Measurements from ENCODE around the gene RECQL5.
"Not testable (repeated sequence)": the region's sequence is repeated elsewhere in the genome, so short reads cannot be mapped to it uniquely, and the experiment has no call there.

RECQL5 gene

GRCh38 chr17:75616521-75617122, 50.3 kb downstream of the RECQL5 start:
- no peak for DNase-seq (ENCODE audit: low read depth in 3 of 3)

- no peak for DNase-seq (ENCODE audit: low read depth in 3 of 3)
Observed at GRCh38 chr17:75615301-75615700, 51.7 kb downstream of the RECQL5 start.

DNA sequence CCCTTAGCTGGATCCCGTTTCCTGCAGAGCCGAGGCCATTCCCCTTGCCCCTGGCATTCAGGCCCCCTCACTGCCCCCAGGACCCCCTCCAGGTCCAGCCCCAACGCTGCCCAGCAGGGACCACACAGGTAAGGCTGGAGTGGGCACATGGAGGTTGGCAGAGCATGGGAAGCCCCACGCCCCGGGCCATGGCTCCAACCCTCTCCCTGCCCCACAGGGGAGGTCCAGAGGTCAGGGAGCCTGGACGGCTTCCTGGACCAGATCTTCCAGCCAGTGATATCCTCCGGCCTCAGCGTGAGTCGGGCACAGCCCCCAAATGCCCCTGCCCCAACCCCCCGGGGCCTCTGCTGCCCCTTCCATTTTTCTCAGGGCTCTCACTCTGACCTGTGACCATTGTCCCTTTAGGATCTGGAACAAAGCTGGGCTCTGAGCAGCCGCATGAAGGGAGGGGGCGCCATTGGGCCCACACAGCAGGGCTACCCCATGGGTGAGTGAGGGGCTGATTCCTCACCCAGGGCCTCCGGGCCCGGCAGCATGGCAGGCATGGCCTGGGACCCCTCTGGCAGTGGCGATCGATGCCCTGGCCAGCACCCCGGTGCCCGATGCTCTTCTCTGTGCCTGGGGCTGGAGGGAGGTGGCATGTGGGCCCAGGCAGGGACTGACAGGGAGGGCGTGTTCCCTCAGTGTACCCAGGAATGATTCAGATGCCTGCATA, 52.2 kb downstream of the RECQL5 start:
- DNase-seq (ENCODE audit: low read depth in 3 of 3), result no peak

DNA sequence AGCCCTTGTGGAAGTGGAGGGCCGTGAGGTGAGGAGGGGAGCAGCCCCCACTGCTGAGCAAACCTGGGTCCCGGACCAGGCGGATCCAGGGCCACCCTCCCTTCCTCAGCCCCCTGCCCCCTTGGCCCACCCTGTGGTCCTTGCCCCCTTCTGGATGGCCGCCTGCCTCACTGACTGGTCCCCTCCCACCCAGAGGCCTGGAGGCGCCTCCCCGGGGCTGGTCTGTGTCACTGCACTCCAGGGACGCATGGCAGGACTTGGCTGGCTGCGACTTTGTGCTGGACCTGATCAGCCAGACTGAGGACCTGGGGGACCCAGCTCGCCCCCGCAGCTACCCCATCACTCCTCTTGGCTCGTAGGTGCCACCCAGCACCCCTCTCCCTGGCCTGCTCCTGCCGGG, 52.9 kb downstream of the RECQL5 start:
- DNase-seq (ENCODE audit: low read depth in 3 of 3), result no peak

GRCh38 chr17:75612906-75613626, 53.9 kb downstream of the RECQL5 start:
- DNase-seq (ENCODE audit: low read depth in 3 of 3), result no peak

GRCh38 chr17:75611851-75612429, 55.0 kb downstream of the RECQL5 start:
- no peak for DNase-seq (ENCODE audit: low read depth in 3 of 3)

- DNase-seq (ENCODE audit: low read depth in 3 of 3), result no peak
Observed at GRCh38 chr17:75610103-75610984, 56.6 kb downstream of the RECQL5 start.

DNA sequence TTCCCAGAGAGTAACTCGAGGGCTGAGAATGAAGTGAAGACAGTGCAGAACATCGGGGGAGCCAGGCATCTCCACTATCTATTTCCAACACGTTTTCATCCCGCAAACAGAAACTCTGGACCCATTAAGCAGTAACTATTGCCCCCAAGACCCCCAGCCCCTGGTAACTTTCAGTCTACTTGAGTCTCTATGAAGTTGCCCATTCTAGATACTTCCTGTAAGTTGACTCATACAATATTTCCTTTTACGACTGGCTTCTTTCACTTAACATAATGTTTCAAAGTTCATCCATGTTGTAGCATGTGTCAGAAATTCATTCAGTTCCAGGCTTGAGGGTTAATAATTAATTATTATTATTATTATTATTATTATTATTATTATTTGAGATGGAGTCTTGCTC, 59.9 kb downstream of the RECQL5 start:
- DNase-seq (ENCODE audit: low read depth in 3 of 3), result no peak

- no peak for DNase-seq (ENCODE audit: low read depth in 3 of 3)
Observed at GRCh38 chr17:75605790-75606189, 61.2 kb downstream of the RECQL5 start.

DNA sequence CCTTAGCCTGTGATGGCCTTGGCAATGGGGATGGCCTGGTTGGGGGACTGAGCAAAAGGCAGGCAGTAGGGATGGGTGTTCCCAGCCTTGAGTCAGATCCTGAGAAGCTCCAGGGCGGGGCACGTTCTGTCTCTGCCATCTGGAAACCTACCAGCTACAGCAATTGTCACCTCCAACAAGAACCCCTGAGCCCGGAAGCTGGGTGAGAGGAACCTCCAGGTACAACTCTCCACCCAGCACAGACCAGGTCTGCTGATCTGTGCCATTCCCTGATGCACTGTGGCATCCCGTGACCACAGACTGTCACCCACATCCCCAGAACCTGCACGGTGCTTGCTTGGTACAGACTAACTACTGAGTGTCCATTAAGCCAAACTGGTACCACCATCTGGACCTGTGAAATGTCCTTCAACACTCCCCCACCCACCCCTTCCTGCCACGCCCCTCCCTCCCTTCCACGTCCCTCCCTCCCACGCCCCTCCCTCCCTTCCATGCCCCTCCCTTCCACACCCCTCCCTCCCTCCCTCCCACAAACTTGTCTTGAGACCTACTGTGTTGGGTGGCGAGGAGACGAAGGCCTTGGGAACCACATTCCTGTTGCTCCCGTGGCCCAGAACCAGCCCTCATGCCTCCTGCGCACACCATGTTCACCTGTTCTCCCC, 62.8 kb downstream of the RECQL5 start:
- no peak for DNase-seq (ENCODE audit: low read depth in 3 of 3)

DNA sequence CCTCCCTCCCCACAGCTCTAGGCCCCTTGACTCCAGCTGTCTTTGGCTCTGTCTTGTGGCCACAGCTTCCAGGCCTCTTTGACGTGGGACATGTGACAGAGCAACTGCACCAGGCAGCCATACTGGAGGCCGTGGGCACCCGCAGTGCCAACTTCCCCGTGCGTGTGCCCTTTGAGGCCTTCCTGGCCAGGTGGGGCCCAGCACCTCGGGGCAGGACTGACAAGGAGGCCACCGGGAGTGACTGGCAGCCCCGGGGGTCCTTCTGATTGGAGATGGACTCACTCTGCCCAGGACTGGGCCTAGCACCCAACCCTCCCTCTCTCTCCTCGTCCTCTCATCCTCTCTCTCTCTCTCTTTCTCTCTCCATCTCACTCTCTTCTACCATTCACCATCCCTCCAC, 63.8 kb downstream of the RECQL5 start:
- DNase-seq (ENCODE audit: low read depth in 3 of 3), result no peak

DNA sequence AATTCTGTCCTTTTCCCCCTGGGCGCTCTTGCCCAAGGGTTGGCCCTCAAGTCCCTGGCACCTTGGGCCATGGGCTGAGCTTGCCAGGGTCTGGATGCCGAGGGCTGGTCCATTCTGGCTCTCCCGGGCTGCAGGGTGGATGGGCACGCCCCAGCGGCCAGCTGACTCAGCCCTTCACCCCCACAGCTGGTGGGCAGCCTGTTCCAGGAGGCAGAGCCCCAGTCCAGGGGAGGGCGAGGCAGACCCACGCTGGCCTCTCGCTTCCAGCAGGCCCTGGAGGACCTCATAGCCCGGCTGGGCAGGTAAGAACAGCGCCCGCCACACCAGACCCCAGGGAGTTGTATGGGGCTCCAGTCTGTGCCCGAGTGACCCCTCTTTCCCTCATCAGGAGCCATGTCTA, 64.3 kb downstream of the RECQL5 start:
- DNase-seq (ENCODE audit: low read depth in 3 of 3), result no peak

DNA sequence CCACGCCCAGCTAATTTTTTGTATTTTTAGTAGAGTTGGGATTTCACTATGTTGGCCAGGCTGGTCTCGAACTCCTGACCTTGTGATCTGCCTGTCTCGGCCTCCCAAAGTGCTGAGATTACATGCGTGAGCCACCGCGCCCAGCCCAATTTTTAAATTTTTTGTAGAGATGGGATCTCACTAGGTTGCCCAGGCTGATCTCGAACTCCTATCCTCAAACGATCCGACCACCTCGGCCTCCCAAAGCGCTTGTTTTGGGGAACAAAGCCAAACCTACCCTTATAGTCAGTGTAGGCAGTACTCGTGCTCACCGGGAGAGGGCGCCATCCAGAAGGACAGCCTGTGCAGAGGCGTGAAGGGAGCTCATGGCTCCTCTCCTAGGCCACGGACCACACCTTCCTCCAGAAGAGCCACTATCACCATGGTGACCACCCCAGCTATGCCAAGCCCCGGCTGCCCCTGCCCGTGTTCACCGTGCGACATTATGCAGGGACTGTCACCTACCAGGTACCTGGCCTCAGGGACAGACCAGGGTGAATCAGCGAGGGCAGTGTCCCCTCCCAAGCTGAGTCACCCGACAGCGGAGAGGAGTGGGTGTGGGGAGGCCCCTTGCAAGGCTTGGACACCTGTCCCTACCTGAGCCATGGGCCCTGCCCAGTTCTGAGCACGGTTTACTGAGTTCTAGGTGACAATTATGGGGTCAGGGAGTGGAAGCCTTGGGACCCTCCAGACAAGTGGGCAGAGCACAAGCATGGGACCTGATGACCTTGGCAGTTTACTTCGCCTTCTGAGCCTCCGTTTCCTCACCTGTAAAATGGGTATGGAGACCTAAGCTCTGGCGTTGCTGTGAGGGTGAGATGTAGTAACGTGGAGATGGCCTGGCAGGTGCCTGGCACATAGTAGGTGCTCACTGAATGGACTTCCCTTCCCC, 65.6 kb downstream of the RECQL5 start:
- peak in 1 of 3 experiments; percentile 42 for DNase-seq (ENCODE audit: low read depth in 3 of 3)

DNA sequence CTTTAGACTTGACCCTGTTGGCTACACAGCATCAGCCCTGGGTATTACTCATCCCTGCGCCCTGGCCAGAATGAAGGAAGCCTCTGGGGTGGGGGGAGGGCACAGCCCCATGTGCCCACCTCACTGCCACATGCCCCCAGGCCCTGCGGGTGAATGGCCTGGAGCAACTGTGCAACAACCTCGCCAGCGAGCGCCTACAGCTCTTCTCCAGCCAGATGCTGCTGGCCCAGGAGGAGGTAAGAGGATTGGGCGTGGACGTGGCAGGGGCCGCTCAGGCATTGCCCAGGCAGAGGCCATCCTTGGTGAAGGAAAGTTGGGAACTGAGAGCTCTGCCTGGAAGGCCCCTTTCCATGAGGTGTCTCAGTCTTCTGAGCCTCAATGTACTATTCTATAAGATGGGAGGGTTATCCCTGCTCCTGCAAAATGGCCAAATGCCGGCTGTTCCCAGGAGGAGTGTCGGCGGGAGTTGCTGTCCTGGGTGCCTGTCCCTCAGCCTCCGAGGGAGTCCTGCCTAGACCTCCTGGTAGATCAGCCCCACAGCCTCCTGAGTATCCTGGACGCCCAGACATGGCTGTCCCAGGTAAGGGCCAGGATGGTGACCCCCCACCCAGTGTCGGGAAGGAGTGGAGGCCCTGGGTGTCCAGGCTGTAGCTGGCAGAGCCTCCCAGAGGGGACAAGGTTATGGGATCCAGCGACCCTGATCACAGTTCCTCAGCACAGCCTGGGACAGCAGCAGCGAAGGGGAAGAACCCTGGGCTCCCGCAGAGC, 70.5 kb downstream of the RECQL5 start:
- DNase-seq (ENCODE audit: low read depth in 3 of 3), result no peak

- DNase-seq (ENCODE audit: low read depth in 3 of 3), result no peak
Observed at GRCh38 chr17:75595920-75596313, 71.0 kb downstream of the RECQL5 start.

DNA sequence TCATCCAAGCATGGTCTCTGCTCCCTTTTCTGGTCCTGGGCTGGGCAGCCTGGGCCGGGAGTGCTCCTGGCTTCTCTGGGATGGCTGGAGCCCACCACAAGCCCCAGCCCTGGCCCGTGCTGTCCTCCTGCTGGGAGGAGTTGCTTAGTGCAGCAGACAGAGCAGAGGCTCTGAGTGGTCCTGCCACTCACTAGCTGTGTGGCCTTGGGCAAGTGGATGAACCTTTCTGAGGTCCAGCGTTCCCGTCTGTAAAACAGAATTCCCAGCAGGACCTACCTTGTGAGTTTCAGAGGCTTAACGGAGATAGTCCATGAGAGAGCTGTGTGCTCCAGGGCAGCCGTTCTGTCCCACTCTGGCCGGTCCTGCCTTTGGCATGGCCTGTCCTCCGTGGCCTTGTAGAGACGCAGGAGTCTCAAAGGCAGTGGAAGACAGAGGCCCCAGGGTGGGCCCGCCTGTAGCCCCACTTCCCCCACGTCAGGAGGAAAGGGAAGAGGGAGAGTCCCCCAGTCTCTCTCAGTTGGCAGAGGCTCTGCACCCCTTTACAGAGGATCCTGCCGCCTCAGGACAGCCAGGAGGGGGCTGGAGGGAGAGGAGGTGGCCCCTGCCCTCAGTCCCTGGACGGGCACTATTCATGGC, 71.6 kb downstream of the RECQL5 start:
- DNase-seq (ENCODE audit: low read depth in 3 of 3), result no peak

DNA sequence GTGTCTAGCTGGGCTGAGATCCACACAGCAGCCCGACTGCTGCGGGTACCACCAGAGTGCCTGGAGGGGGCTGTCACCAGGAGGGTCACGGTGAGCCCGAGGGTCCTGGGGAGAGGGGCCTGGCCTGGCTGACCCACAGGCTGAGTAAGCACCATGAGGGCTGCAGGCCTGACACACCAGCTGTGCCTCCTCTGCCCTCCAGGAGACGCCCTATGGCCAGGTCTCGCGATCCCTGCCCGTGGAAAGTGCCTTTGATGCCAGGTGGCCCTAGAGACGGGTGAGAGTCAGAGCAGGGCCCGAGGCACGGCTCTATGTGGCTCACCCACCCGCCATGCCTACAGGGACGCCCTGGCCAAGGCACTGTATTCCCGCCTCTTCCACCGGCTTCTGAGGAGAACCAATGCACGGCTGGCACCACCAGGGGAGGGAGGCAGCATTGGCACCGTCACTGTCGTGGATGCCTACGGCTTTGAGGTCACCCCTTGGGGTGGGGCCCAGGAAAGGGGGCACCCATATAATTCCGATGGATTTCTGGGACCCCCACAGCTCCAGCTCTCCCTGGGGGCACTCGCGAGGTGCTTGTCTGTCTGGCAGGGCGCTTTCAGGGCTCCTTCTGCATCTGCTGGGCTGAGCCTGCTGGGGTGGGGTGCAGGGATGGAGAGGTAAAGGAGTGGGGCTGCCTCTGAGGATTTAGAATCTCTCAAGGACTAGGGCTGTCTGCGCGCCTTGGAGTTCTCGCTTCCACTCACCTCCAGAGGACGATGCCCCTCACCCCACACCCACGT, 72.3 kb downstream of the RECQL5 start:
- DNase-seq (ENCODE audit: low read depth in 3 of 3), result no peak

DNA sequence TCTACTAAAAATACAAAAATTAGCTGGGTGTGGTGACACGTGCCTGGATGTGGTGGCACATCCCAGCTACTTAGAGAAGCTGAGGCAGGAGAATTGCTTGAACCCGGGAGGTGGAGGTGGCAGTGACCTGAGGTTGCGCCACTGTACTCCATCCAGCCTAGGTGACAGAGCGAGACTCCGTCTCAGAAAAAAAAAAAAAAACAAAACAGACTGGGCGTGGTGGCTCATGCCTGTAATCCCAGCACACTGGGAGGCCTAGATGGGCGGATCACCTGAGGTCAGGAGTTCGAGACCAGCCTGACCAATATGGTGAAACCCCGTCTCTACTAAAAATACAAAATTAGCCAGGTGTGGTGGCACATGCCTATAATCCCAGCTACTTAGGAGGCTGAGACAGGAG, 73.5 kb downstream of the RECQL5 start:
- DNase-seq (ENCODE audit: low read depth in 3 of 3), result not testable (repeated sequence)
